ENCODE results near the gene BDH2. TPM values are rescaled to one million over a fixed set of nuclear protein-coding genes. Genes with fewer than 3 reads are reported as not detected.

BDH2 gene
- total and polyA plus RNA-seq, 2 donors (not counting 3 experiments of a cell fraction or from before 2014, with no cell fraction given) = 29.4 to 40.9 TPM

- Histone ChIP-seq H4K20me1 (replicated peaks; ENCODE audit: control insufficient read depth, extremely low read depth, insufficient read depth, low read length) (no peaks in the 10 kb centered on the region), H3K27ac (ENCODE audit: insufficient read depth, low read depth, low read length) (no peak overlapping the region), H3K4me3 (replicated peaks in 1 of 3; ENCODE audit: insufficient read depth in 1 of 3, low read depth in 1 of 3, low read length in 3 of 3) (no peak overlapping the region), H3K9ac (replicated peaks; ENCODE audit: extremely low read depth, insufficient read depth, low read length) (no peak overlapping the region), H3K9me3 (replicated peaks; ENCODE audit: control insufficient read depth, insufficient read depth, low read length) (no peaks in the 10 kb centered on the region), H3K79me2 (ENCODE audit: control insufficient read depth, insufficient read depth, low read length) (no peaks in the 10 kb centered on the region), H3K4me2 (ENCODE audit: insufficient read depth, low read length) (peak overlapping the region; percentile 88), H3K9me1 (replicated peaks; ENCODE audit: control insufficient read depth, extremely low read depth, insufficient read depth, low read length) (no peaks in the 10 kb centered on the region), H3K27me3 (ENCODE audit: control insufficient read depth in 2 of 2, insufficient read depth in 2 of 2, low read length in 2 of 2) (no peaks in the 10 kb centered on the region), H2AFZ (ENCODE audit: low read depth, low read length) (no peak overlapping the region), H3K4me1 (ENCODE audit: control insufficient read depth, extremely low read depth, insufficient read depth, low read length) (peaks cover 8% of the 10 kb centered on the region), H3K36me3 (ENCODE audit: control insufficient read depth in 2 of 2, extremely low read depth in 1 of 2, insufficient read depth in 2 of 2, low read length in 2 of 2) (peaks cover 0 to 2% of the 10 kb centered on the region in 2 experiments)
- intact Hi-C loops (cut with micrococcal nuclease) = loop anchor here (2.0 to 10.0 kb wide), 6 partner anchors 80 to 836 kb away; partner anchors contain the start of genes CISD2, SLC9B1 and UBE2D3
- dilution Hi-C loops (cut with MboI; ENCODE audit: extremely low pct_ligation_motif_present, low sequenced_read_pairs) = no loop called here
- no peak for TF ChIP-seq MYC (IDR thresholded peaks at IDR 0.05; ENCODE audit: low read depth, low read length)
- TF ChIP-seq POLR2A (IDR thresholded peaks at IDR 0.05; ENCODE audit: low read depth, low read length) = no peak
- TF ChIP-seq FOS (IDR thresholded peaks at IDR 0.05; ENCODE audit: borderline replicate concordance, insufficient read depth, low read length) = no peak
- TF ChIP-seq, protein P1, sequence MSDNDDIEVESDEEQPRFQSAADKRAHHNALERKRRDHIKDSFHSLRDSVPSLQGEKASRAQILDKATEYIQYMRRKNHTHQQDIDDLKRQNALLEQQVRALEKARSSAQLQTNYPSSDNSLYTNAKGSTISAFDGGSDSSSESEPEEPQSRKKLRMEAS (IDR thresholded peaks at IDR 0.05; ENCODE audit: insufficient read depth, insufficient read length) = no peak
- TF ChIP-seq GATA2 (IDR thresholded peaks at IDR 0.05; ENCODE audit: insufficient read depth, insufficient read length, low read depth, low read length) = no peak
- TF ChIP-seq JUN (IDR thresholded peaks at IDR 0.05; ENCODE audit: borderline replicate concordance, insufficient read depth, insufficient read length, low read depth) = no peak
- TF ChIP-seq EZH2 (IDR thresholded peaks at IDR 0.05; ENCODE audit: borderline replicate concordance, low read depth, low read length, severe bottlenecking) = no peak
- no peak for TF ChIP-seq POLR2AphosphoS5 (IDR thresholded peaks at IDR 0.05; ENCODE audit: insufficient read depth, low read depth, low read length)
- no peak for TF ChIP-seq CTCF (IDR thresholded peaks at IDR 0.05; ENCODE audit: extremely low read depth in 1 of 2, insufficient read depth in 1 of 2, low read depth in 1 of 2, low read length in 2 of 2)
- FAIRE-seq (no peak), DNase-seq (ENCODE audit: low read depth, low spot score) (no peak)
- ChIA-PET POLR2A (no interaction called here), CTCF (interaction anchor here (1.9 to 3.9 kb wide), 3 partner anchors 53 to 668 kb away, joined by 9 to 32 read pairs (median 17); no protein-coding TSS in a partner anchor)
- no TSS peak for BruUV-seq (replicated peaks)
Measured at GRCh38 chr4:103098341-103098740, 1.3 kb downstream of the BDH2 start.
